Measurements from ENCODE around the gene APOL3. TPM values are rescaled to one million over a fixed set of nuclear protein-coding genes. Genes with fewer than 3 reads are reported as not detected.

The APOL3 gene
- total and polyA plus RNA-seq, 2 donors (not counting 3 experiments of a cell fraction or from before 2014, with no cell fraction given), result 17.9 to 36.9 TPM

DNA sequence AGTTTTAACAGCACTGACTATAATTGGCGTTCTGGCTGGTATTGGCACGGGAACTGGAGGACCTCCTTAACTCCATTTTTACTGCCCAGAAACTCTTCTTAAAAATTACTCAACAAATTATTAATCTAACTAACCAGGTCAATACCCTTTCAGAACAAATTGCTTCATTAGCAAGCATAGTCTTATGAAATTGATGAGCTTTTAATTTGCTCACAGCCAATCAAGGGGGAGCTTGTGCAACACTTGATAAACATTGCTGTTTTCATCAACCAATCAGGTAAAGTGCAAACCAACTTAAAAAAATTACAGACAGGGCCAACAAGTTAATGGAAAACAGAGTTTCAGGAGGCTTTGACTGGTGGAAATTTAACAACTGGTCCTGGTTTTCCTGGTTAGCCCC is 4.6 kb upstream of the APOL3 start:
- intact Hi-C loops (cut with micrococcal nuclease), result no loop called here
- dilution Hi-C loops (cut with MboI; ENCODE audit: extremely low pct_ligation_motif_present, low sequenced_read_pairs), result no loop called here
- no peak for FAIRE-seq
- Histone ChIP-seq H3K27me3 (ENCODE audit: control insufficient read depth in 2 of 2, insufficient read depth in 2 of 2, low read length in 2 of 2) (peaks cover 3 to 7% of the 10 kb centered on the region in 2 experiments), H3K4me3 (replicated peaks in 1 of 3; ENCODE audit: insufficient read depth in 1 of 3, low read depth in 1 of 3, low read length in 3 of 3) (no peak overlapping the region), H2AFZ (ENCODE audit: low read depth, low read length) (no peak overlapping the region), H4K20me1 (replicated peaks; ENCODE audit: control insufficient read depth, extremely low read depth, insufficient read depth, low read length) (no peaks in the 10 kb centered on the region), H3K4me1 (ENCODE audit: control insufficient read depth, extremely low read depth, insufficient read depth, low read length) (peaks cover 4% of the 10 kb centered on the region), H3K9me1 (replicated peaks; ENCODE audit: control insufficient read depth, extremely low read depth, insufficient read depth, low read length) (no peaks in the 10 kb centered on the region), H3K4me2 (ENCODE audit: insufficient read depth, low read length) (no peak overlapping the region), H3K9ac (replicated peaks; ENCODE audit: extremely low read depth, insufficient read depth, low read length) (no peak overlapping the region), H3K36me3 (ENCODE audit: control insufficient read depth in 2 of 2, extremely low read depth in 1 of 2, insufficient read depth in 2 of 2, low read length in 2 of 2) (no peaks in the 10 kb centered on the region), H3K9me3 (replicated peaks; ENCODE audit: control insufficient read depth, insufficient read depth, low read length) (no peaks in the 10 kb centered on the region), H3K79me2 (ENCODE audit: control insufficient read depth, insufficient read depth, low read length) (no peaks in the 10 kb centered on the region), H3K27ac (ENCODE audit: insufficient read depth, low read depth, low read length) (no peak overlapping the region)
- no peak for DNase-seq (ENCODE audit: low read depth, low spot score)
- TF ChIP-seq, protein P1, sequence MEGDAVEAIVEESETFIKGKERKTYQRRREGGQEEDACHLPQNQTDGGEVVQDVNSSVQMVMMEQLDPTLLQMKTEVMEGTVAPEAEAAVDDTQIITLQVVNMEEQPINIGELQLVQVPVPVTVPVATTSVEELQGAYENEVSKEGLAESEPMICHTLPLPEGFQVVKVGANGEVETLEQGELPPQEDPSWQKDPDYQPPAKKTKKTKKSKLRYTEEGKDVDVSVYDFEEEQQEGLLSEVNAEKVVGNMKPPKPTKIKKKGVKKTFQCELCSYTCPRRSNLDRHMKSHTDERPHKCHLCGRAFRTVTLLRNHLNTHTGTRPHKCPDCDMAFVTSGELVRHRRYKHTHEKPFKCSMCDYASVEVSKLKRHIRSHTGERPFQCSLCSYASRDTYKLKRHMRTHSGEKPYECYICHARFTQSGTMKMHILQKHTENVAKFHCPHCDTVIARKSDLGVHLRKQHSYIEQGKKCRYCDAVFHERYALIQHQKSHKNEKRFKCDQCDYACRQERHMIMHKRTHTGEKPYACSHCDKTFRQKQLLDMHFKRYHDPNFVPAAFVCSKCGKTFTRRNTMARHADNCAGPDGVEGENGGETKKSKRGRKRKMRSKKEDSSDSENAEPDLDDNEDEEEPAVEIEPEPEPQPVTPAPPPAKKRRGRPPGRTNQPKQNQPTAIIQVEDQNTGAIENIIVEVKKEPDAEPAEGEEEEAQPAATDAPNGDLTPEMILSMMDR (IDR thresholded peaks at IDR 0.05; ENCODE audit: extremely low read depth in 1 of 2, insufficient read depth in 1 of 2, low read depth in 1 of 2, low read length in 2 of 2), result no peak
- no peak for TF ChIP-seq FOS (IDR thresholded peaks at IDR 0.05; ENCODE audit: borderline replicate concordance, insufficient read depth, low read length)
- no peak for TF ChIP-seq MYC (IDR thresholded peaks at IDR 0.05; ENCODE audit: low read depth, low read length)
- no peak for TF ChIP-seq JUN (IDR thresholded peaks at IDR 0.05; ENCODE audit: borderline replicate concordance, insufficient read depth, insufficient read length, low read depth)
- TF ChIP-seq GATA2 (IDR thresholded peaks at IDR 0.05; ENCODE audit: insufficient read depth, insufficient read length, low read depth, low read length), result no peak
- TF ChIP-seq, protein P2, sequence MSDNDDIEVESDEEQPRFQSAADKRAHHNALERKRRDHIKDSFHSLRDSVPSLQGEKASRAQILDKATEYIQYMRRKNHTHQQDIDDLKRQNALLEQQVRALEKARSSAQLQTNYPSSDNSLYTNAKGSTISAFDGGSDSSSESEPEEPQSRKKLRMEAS (IDR thresholded peaks at IDR 0.05; ENCODE audit: insufficient read depth, insufficient read length), result no peak
- no peak for TF ChIP-seq POLR2AphosphoS5 (IDR thresholded peaks at IDR 0.05; ENCODE audit: insufficient read depth, low read depth, low read length)
- no peak for TF ChIP-seq EZH2 (IDR thresholded peaks at IDR 0.05; ENCODE audit: borderline replicate concordance, low read depth, low read length, severe bottlenecking)
- no peak for TF ChIP-seq POLR2A (IDR thresholded peaks at IDR 0.05; ENCODE audit: low read depth, low read length)
- ChIA-PET POLR2A (no interaction called here), CTCF (interaction anchor here (0.8 to 1.4 kb wide), 2 partner anchors 15 to 99 kb away, joined by 3 to 6 read pairs; no protein-coding TSS in a partner anchor)
- no TSS peak for BruUV-seq (replicated peaks)

Measured in endothelial cell of umbilical vein (primary cell).